ENCODE data around the gene ZNF330. TPM values are rescaled to one million over a fixed set of nuclear protein-coding genes. Genes with fewer than 3 reads are reported as not detected.

ZNF330 gene
- total and polyA plus RNA-seq, 2 experiments from 2014 or later = 83.7 to 87.7 TPM

- TF ChIP-seq CTCF (IDR thresholded peaks at IDR 0.05; ENCODE audit: low read depth, low read length) = no peak
- peak in 1 of 2 donors; percentile 87 for DNase-seq (ENCODE audit: low read depth in 1 of 2, low spot score in 1 of 2)
Measured at GRCh38 chr4:141275834-141276233, 55.1 kb downstream of the ZNF330 start.

GRCh38 chr4:141283152-141283551, 62.5 kb downstream of the ZNF330 start:
- no peak overlapping the region for H3K27ac ChIP-seq

More at GRCh38 chr4:141275834-141276233, 55.1 kb downstream of the ZNF330 start:
- Histone ChIP-seq H3K4me3 (no peak overlapping the region), H3K27me3 (no peaks in the 10 kb centered on the region), H3K36me3 (no peaks in the 10 kb centered on the region), H3K9me3 (ENCODE audit: low read depth) (no peaks in the 10 kb centered on the region), H3K4me1 (ENCODE audit: low read depth) (no peaks in the 10 kb centered on the region), H3K27ac (no peak overlapping the region)

DNA sequence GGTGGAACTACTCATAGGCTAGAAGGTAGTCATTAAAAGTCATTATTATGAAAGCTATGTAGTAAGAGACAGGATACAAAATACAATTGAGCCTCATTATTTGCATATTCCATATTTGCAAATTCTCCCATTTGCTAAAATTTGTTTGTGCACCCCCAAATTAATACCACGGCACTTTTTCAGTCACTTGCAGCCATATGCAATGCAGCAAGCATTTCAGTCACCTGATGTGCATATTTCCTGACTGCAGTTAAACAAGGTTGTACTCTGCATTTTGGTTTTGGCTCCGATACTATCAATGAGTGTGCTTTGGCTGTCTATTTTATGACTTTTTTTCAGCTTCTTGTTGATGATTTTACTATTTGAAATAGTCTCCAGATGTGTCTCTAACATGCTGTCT, 62.9 kb downstream of the ZNF330 start:
- H3K4me1 ChIP-seq (ENCODE audit: low read depth) = no peaks in the 10 kb centered on the region
- DNase-seq (ENCODE audit: low read depth in 1 of 2, low spot score in 1 of 2) = no peak
- no peak overlapping the region for H3K4me3 ChIP-seq
- H3K27me3 ChIP-seq = no peaks in the 10 kb centered on the region
- no peak overlapping the region for H3K27ac ChIP-seq
- no peaks in the 10 kb centered on the region for H3K36me3 ChIP-seq
- H3K9me3 ChIP-seq (ENCODE audit: low read depth) = no peaks in the 10 kb centered on the region
- no peak for TF ChIP-seq CTCF (IDR thresholded peaks at IDR 0.05; ENCODE audit: low read depth, low read length)

More at GRCh38 chr4:141283152-141283551, 62.5 kb downstream of the ZNF330 start:
- Histone ChIP-seq H3K9me3 (ENCODE audit: low read depth) (no peaks in the 10 kb centered on the region), H3K4me1 (ENCODE audit: low read depth) (no peaks in the 10 kb centered on the region), H3K36me3 (no peaks in the 10 kb centered on the region), H3K27me3 (no peaks in the 10 kb centered on the region), H3K4me3 (no peak overlapping the region)
- no peak for DNase-seq (ENCODE audit: low read depth in 1 of 2, low spot score in 1 of 2)
- TF ChIP-seq CTCF (IDR thresholded peaks at IDR 0.05; ENCODE audit: low read depth, low read length) = no peak

Other genes starting within 250 kb of the ZNF330 start
- gene RNF150, start 87.4 kb upstream of the ZNF330 start, total RNA-seq = 31.3 and 57.4 TPM in 2 replicates
- 20.1 and 21.7 TPM in 2 replicates for gene RNF150, start 87.4 kb upstream of the ZNF330 start, polyA plus RNA-seq

Measured in cardiac muscle cell (in vitro differentiated cells and primary cell).